HG03108 (cell line): Measurements from ENCODE around the gene KRTAP4-12.
"Not testable (repeated sequence)": the region's sequence is repeated elsewhere in the genome, so short reads cannot be mapped to it uniquely, and the experiment has no call there.

Experiments
- ATAC-seq: cut with Tn5 transposase; IDR thresholded peaks from one replicate; pipeline ENCODE4 v1.9.1; 2021; ENCODE audit warnings: moderate library complexity; ENCODE audit not compliant: unreplicated experiment

KRTAP4-12 gene

GRCh38 chr17:41123991-41124371 lies at the start of gene KRTAP4-12:
KRTAP4-12 (minus strand) TSS chr17:41124182; CDS start chr17:41124122, 60 bp downstream.
- not testable (repeated sequence) for ATAC-seq

GRCh38 chr17:41171886-41172285 lies 47.9 kb upstream of the KRTAP4-12 start:
- ATAC-seq: no peak

GRCh38 chr17:41168121-41168520 lies 44.1 kb upstream of the KRTAP4-12 start, which contains the start of gene KRTAP4-3:
KRTAP4-3 (minus strand) TSS chr17:41168221; CDS start chr17:41168172, 49 bp downstream.
- ATAC-seq: no peak

GRCh38 chr17:41167561-41167960 lies 43.6 kb upstream of the KRTAP4-12 start:
- no peak for ATAC-seq

- no peak for ATAC-seq
Measured at GRCh38 chr17:41163828-41164227, 39.8 kb upstream of the KRTAP4-12 start.

- ATAC-seq: no peak
Measured at GRCh38 chr17:41160648-41161047, 36.7 kb upstream of the KRTAP4-12 start, which contains the start of gene KRTAP4-4. KRTAP4-4 (minus strand) TSS chr17:41160748; CDS start chr17:41160691, 57 bp downstream.

GRCh38 chr17:41160190-41160589 lies 36.2 kb upstream of the KRTAP4-12 start:
- not testable (repeated sequence) for ATAC-seq

GRCh38 chr17:41153856-41154255 lies 29.9 kb upstream of the KRTAP4-12 start:
- no peak for ATAC-seq

- ATAC-seq: no peak
Measured at GRCh38 chr17:41151525-41151924, 27.5 kb upstream of the KRTAP4-12 start.

- no peak for ATAC-seq
Measured at GRCh38 chr17:41150026-41150425, 26.0 kb upstream of the KRTAP4-12 start.

- no peak for ATAC-seq
Measured at GRCh38 chr17:41149652-41149985, 25.6 kb upstream of the KRTAP4-12 start, which contains the start of gene KRTAP4-5. KRTAP4-5 (minus strand) TSS chr17:41149825; CDS start chr17:41149767, 58 bp downstream.

- ATAC-seq: not testable (repeated sequence)
Measured at GRCh38 chr17:41148971-41149651, 25.1 kb upstream of the KRTAP4-12 start.

- no peak for ATAC-seq
Measured at GRCh38 chr17:41147531-41148204, 23.7 kb upstream of the KRTAP4-12 start.

GRCh38 chr17:41145261-41145660 lies 21.3 kb upstream of the KRTAP4-12 start:
- no peak for ATAC-seq

GRCh38 chr17:41144846-41145245 lies 20.9 kb upstream of the KRTAP4-12 start:
- no peak for ATAC-seq

- no peak for ATAC-seq
Measured at GRCh38 chr17:41141361-41141760, 17.4 kb upstream of the KRTAP4-12 start.

GRCh38 chr17:41140360-41141131 lies 16.6 kb upstream of the KRTAP4-12 start, which contains the start of gene KRTAP4-6:
KRTAP4-6 (minus strand) TSS chr17:41140544; CDS start chr17:41140487, 57 bp downstream.
- no peak for ATAC-seq

GRCh38 chr17:41139865-41140264 lies 15.9 kb upstream of the KRTAP4-12 start:
- not testable (repeated sequence) for ATAC-seq

GRCh38 chr17:41133880-41134735 lies 10.1 kb upstream of the KRTAP4-12 start:
- no peak for ATAC-seq

GRCh38 chr17:41131979-41132378 lies 8.0 kb upstream of the KRTAP4-12 start:
- no peak for ATAC-seq
